GM23338 (cell line): ENCODE results near the gene SAMD13. TPM values are rescaled to one million over a fixed set of nuclear protein-coding genes. Genes with fewer than 3 reads are reported as not detected.

Source experiments
- ATAC-seq: fragments of 200-7000 bp; cut with Tn5 transposase; 3 replicates; pipeline ENCODE4 v1.9.1; 2020
- DNase-seq: peaks from one replicate; pipeline ENCODE4 v3.0.0-alpha.2; 2015; ENCODE audit warnings: low spot score
- H2AFZ ChIP-seq: fragments of 200-600 bp; sonication (generic); 2 replicates; pipeline ENCODE4 v1.8.0; 2016; ENCODE audit warnings: antibody characterized with exemption, mild to moderate bottlenecking, moderate library complexity
- H3F3A ChIP-seq: fragments of 200-600 bp; sonication (generic); replicated peaks from 2 replicates; pipeline ENCODE4 v1.8.0; 2017; ENCODE audit warnings: antibody characterized with exemption, mixed run types, low read depth
- H3K27ac ChIP-seq: fragments of 200-600 bp; sonication (generic); 2 replicates; pipeline ENCODE4 v1.6.1; 2016; ENCODE audit warnings: low read depth
- H3K27me3 ChIP-seq: fragments of 200-600 bp; sonication (generic); 2 replicates; pipeline ENCODE4 v1.8.0; 2016; ENCODE audit warnings: mild to moderate bottlenecking, mixed run types, moderate library complexity; ENCODE audit not compliant: insufficient read depth
- H3K36me3 ChIP-seq: fragments of 200-600 bp; sonication (generic); 2 replicates; pipeline ENCODE4 v1.8.0; 2016; ENCODE audit warnings: mild to moderate bottlenecking; ENCODE audit not compliant: insufficient read depth
- H3K4me1 ChIP-seq: fragments of 200-600 bp; sonication (generic); 2 replicates; pipeline ENCODE4 v1.8.0; 2016; ENCODE audit warnings: mild to moderate bottlenecking, moderate library complexity; ENCODE audit not compliant: insufficient read depth
- H3K4me2 ChIP-seq: fragments of 200-600 bp; sonication (generic); 2 replicates; pipeline ENCODE4 v1.7.1; 2017; ENCODE audit warnings: mixed run types
- H3K4me3 ChIP-seq: fragments of 200-600 bp; sonication (generic); 2 replicates; pipeline ENCODE4 v1.6.1; 2016; ENCODE audit warnings: mixed run types
- H3K79me2 ChIP-seq: fragments of 200-600 bp; sonication (generic); replicated peaks from 2 replicates; pipeline ENCODE4 v1.8.0; 2017; ENCODE audit warnings: mild to moderate bottlenecking; ENCODE audit not compliant: insufficient read depth
- H3K9me2 ChIP-seq: fragments of 200-600 bp; sonication (generic); 2 replicates; pipeline ENCODE4 v1.8.0; 2017; ENCODE audit not compliant: insufficient read depth
- H4K20me1 ChIP-seq: fragments of 200-600 bp; sonication (generic); replicated peaks from 2 replicates; pipeline ENCODE4 v1.8.0; 2017; ENCODE audit warnings: mild to moderate bottlenecking; ENCODE audit not compliant: insufficient read depth
- H3K27ac Mint-ChIP-seq: 2 replicates; pipeline ENCODE4 v1.8.0; 2020; ENCODE audit warnings: inconsistent platforms, mild to moderate bottlenecking, moderate library complexity, mixed read lengths
- H3K27me3 Mint-ChIP-seq: 3 replicates; pipeline ENCODE4 v1.8.0; 2022; ENCODE audit warnings: low read depth, mild to moderate bottlenecking, moderate library complexity, mixed read lengths, inconsistent platforms; ENCODE audit not compliant: insufficient read depth, poor library complexity
- H3K36me3 Mint-ChIP-seq: 3 replicates; pipeline ENCODE4 v1.8.0; 2021; ENCODE audit warnings: low read depth, mild to moderate bottlenecking, inconsistent platforms, moderate library complexity, mixed read lengths
- H3K4me1 Mint-ChIP-seq: 3 replicates; pipeline ENCODE4 v1.8.0; 2020; ENCODE audit warnings: mild to moderate bottlenecking, inconsistent platforms, mixed read lengths
- H3K4me3 Mint-ChIP-seq: 3 replicates; pipeline ENCODE4 v1.8.0; 2021; ENCODE audit warnings: moderate library complexity, mild to moderate bottlenecking, inconsistent platforms, mixed read lengths
- H3K9me3 Mint-ChIP-seq: 3 replicates; pipeline ENCODE4 v1.8.0; 2020; ENCODE audit warnings: moderate library complexity, mild to moderate bottlenecking, inconsistent platforms, mixed read lengths
- CREB1 ChIP-seq: fragments of 250-450 bp; sonication (Bioruptor Pico); IDR thresholded peaks from 2 replicates; pipeline ENCODE4 v1.5.0; 2020; ENCODE audit warnings: low read depth, mild to moderate bottlenecking, moderate library complexity
- EZH2 ChIP-seq: fragments of 200-600 bp; sonication (generic); IDR thresholded peaks from one replicate; pipeline ENCODE4 v1.8.0; 2017; ENCODE audit warnings: antibody characterized with exemption, mild to moderate bottlenecking, low read depth; ENCODE audit not compliant: unreplicated experiment
- EZH2phosphoT487 ChIP-seq: fragments of 200-600 bp; sonication (generic); IDR thresholded peaks from one replicate; pipeline ENCODE4 v1.8.1; 2018; ENCODE audit warnings: antibody characterized with exemption; ENCODE audit not compliant: unreplicated experiment
- JUNB ChIP-seq: IDR thresholded peaks from one replicate; pipeline ENCODE4 v1.6.1; 2016; ENCODE audit warnings: antibody characterized with exemption; ENCODE audit not compliant: unreplicated experiment
- NANOG ChIP-seq: IDR thresholded peaks from 2 replicates; pipeline ENCODE4 v1.6.1; 2016; ENCODE audit warnings: antibody characterized with exemption, borderline replicate concordance
- POLR2AphosphoS5 ChIP-seq: IDR thresholded peaks from 2 replicates; pipeline ENCODE4 v1.6.1; 2016; ENCODE audit warnings: antibody characterized with exemption, low read depth
- STAT1 ChIP-seq: IDR thresholded peaks from one replicate; pipeline ENCODE4 v1.6.1; 2016; ENCODE audit warnings: antibody characterized with exemption; ENCODE audit not compliant: unreplicated experiment
- ZNF114 ChIP-seq: fragments of 250-450 bp; sonication (Bioruptor Pico); IDR thresholded peaks from 2 replicates; pipeline ENCODE4 v1.5.0; 2020; ENCODE audit warnings: mild to moderate bottlenecking, moderate library complexity
- polyA plus RNA-seq: library from polyadenylated mRNA; unstranded; fragments of >200 nt; fragmentation: Nextera tagmentation; extraction: Ambion mirVana; gene quantifications from 2 replicates; pipeline ENCODE4 v1.2.1, GENCODE V29; 2016
- total RNA-seq: library from RNA; depleted of rRNA; stranded (reverse); fragments of >200 nt; shearing (Covaris generic); gene quantifications from 2 replicates; pipeline ENCODE4 v1.2.3, GENCODE V29; 2014
- TF ChIP-seq, protein P1 (sequence below), 2 experiments: fragments of 200-600 bp in 1 of 2; sonication (generic) in 1 of 2; conservative IDR thresholded peaks; 2 replicates each; pipeline versions ENCODE4 v1.5.1 to v1.6.1; 2016 to 2017; ENCODE audit warnings: antibody characterized with exemption in 2 of 2, low read depth in 2 of 2, mild to moderate bottlenecking in 2 of 2, moderate library complexity in 1 of 2
- TF ChIP-seq, protein P2 (sequence below): IDR thresholded peaks from 2 replicates; pipeline ENCODE4 v1.6.1; 2016; ENCODE audit warnings: antibody characterized with exemption
- TF ChIP-seq, protein P3 (sequence below): fragments of 250-450 bp; sonication (Bioruptor Pico); IDR thresholded peaks from 2 replicates; pipeline ENCODE4 v1.5.0; 2020; ENCODE audit warnings: mild to moderate bottlenecking, moderate library complexity

The SAMD13 gene
- total and polyA plus RNA-seq, 2 experiments from 2014 or later: 2.5 to 3.6 TPM

DNA sequence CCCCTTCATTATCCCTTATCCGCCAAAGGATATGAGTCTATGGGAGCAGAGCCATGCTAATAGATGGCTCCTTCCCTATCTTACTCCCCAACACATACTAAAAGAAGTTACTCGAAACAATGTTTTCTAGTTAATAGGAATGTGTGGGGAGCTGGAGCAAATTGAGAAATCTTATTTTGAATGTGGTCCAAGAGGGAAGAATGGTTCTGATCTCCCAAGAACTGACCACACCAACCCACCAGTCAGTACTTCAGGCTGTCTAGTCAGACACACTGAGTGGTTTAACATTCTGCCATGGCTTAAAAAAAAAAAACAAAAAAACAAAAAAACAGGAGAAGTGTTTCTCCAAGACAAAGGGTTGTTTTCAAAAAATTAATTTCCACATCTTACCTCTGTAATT lies 65.3 kb downstream of the SAMD13 start (continued):
- TF ChIP-seq EZH2phosphoT487 (no peak), EZH2 (no peak), CREB1 (no peak), STAT1 (no peak), ZNF114 (CRISPR knock-in tag) (no peak), NANOG (no peak)
- TF ChIP-seq, protein P1, sequence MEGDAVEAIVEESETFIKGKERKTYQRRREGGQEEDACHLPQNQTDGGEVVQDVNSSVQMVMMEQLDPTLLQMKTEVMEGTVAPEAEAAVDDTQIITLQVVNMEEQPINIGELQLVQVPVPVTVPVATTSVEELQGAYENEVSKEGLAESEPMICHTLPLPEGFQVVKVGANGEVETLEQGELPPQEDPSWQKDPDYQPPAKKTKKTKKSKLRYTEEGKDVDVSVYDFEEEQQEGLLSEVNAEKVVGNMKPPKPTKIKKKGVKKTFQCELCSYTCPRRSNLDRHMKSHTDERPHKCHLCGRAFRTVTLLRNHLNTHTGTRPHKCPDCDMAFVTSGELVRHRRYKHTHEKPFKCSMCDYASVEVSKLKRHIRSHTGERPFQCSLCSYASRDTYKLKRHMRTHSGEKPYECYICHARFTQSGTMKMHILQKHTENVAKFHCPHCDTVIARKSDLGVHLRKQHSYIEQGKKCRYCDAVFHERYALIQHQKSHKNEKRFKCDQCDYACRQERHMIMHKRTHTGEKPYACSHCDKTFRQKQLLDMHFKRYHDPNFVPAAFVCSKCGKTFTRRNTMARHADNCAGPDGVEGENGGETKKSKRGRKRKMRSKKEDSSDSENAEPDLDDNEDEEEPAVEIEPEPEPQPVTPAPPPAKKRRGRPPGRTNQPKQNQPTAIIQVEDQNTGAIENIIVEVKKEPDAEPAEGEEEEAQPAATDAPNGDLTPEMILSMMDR (conservative IDR thresholded peaks at IDR 0.05; ENCODE audit: low read depth in 2 of 2): no peak

DNA sequence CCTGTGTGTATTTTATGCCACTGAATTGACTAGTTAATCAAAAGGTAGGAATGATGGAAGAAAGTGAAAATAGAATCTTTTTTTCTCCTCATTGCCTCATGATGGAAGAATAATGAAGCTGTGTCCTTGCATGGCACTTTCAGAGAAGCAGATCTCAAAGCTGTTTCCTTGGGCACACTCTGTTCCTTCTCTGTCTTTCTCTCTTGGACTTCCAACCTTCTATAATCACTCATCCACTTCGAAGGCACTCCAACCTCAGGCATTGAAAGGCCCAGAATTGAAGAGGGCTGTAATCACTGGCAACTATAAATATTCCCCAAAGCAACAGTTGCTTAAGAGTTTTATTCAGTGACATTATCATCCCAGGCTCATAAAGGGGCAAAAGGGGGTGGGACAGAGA lies 65.7 kb downstream of the SAMD13 start:
- Histone ChIP-seq H3K27me3 (no peaks in the 10 kb centered on the region), H3K4me1 (no peaks in the 10 kb centered on the region), H3K9me2 (peaks cover 10% of the 10 kb centered on the region; the same call in 1 of the 2 replicates), H3F3A (no peaks in the 10 kb centered on the region), H2AFZ (no peak overlapping the region), H3K4me3 (no peak overlapping the region), H3K36me3 (no peaks in the 10 kb centered on the region), H3K27ac (no peak overlapping the region), H3K4me2 (no peak overlapping the region), H3K79me2 (no peaks in the 10 kb centered on the region), H4K20me1 (no peaks in the 10 kb centered on the region)
- Mint-ChIP-seq H3K4me3 (no peak overlapping the region), H3K9me3 (no peaks in the 10 kb centered on the region), H3K4me1 (no peaks in the 10 kb centered on the region), H3K36me3 (no peaks in the 10 kb centered on the region), H3K27ac (no peak overlapping the region), H3K27me3 (peaks cover 2% of the 10 kb centered on the region)
- no peak for ATAC-seq
- DNase-seq: no peak
- TF ChIP-seq CREB1 (no peak), ZNF114 (CRISPR knock-in tag) (no peak), NANOG (no peak), JUNB (no peak), POLR2AphosphoS5 (no peak), EZH2phosphoT487 (no peak)
- TF ChIP-seq, protein P2, sequence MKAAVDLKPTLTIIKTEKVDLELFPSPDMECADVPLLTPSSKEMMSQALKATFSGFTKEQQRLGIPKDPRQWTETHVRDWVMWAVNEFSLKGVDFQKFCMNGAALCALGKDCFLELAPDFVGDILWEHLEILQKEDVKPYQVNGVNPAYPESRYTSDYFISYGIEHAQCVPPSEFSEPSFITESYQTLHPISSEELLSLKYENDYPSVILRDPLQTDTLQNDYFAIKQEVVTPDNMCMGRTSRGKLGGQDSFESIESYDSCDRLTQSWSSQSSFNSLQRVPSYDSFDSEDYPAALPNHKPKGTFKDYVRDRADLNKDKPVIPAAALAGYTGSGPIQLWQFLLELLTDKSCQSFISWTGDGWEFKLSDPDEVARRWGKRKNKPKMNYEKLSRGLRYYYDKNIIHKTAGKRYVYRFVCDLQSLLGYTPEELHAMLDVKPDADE: no peak
- TF ChIP-seq, protein P3, sequence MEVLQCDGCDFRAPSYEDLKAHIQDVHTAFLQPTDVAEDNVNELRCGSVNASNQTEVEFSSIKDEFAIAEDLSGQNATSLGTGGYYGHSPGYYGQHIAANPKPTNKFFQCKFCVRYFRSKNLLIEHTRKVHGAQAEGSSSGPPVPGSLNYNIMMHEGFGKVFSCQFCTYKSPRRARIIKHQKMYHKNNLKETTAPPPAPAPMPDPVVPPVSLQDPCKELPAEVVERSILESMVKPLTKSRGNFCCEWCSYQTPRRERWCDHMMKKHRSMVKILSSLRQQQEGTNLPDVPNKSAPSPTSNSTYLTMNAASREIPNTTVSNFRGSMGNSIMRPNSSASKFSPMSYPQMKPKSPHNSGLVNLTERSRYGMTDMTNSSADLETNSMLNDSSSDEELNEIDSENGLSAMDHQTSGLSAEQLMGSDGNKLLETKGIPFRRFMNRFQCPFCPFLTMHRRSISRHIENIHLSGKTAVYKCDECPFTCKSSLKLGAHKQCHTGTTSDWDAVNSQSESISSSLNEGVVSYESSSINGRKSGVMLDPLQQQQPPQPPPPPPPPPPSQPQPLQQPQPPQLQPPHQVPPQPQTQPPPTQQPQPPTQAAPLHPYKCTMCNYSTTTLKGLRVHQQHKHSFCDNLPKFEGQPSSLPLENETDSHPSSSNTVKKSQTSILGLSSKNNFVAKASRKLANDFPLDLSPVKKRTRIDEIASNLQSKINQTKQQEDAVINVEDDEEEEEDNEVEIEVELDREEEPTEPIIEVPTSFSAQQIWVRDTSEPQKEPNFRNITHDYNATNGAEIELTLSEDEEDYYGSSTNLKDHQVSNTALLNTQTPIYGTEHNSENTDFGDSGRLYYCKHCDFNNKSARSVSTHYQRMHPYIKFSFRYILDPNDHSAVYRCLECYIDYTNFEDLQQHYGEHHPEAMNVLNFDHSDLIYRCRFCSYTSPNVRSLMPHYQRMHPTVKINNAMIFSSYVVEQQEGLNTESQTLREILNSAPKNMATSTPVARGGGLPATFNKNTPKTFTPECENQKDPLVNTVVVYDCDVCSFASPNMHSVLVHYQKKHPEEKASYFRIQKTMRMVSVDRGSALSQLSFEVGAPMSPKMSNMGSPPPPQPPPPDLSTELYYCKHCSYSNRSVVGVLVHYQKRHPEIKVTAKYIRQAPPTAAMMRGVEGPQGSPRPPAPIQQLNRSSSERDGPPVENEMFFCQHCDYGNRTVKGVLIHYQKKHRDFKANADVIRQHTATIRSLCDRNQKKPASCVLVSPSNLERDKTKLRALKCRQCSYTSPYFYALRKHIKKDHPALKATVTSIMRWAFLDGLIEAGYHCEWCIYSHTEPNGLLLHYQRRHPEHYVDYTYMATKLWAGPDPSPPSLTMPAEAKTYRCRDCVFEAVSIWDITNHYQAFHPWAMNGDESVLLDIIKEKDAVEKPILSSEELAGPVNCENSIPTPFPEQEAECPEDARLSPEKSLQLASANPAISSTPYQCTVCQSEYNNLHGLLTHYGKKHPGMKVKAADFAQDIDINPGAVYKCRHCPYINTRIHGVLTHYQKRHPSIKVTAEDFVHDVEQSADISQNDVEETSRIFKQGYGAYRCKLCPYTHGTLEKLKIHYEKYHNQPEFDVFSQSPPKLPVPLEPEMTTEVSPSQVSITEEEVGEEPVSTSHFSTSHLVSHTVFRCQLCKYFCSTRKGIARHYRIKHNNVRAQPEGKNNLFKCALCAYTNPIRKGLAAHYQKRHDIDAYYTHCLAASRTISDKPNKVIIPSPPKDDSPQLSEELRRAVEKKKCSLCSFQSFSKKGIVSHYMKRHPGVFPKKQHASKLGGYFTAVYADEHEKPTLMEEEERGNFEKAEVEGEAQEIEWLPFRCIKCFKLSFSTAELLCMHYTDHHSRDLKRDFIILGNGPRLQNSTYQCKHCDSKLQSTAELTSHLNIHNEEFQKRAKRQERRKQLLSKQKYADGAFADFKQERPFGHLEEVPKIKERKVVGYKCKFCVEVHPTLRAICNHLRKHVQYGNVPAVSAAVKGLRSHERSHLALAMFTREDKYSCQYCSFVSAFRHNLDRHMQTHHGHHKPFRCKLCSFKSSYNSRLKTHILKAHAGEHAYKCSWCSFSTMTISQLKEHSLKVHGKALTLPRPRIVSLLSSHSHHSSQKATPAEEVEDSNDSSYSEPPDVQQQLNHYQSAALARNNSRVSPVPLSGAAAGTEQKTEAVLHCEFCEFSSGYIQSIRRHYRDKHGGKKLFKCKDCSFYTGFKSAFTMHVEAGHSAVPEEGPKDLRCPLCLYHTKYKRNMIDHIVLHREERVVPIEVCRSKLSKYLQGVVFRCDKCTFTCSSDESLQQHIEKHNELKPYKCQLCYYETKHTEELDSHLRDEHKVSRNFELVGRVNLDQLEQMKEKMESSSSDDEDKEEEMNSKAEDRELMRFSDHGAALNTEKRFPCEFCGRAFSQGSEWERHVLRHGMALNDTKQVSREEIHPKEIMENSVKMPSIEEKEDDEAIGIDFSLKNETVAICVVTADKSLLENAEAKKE (CRISPR knock-in tag): no peak
- TF ChIP-seq, protein P1 (conservative IDR thresholded peaks at IDR 0.05; ENCODE audit: low read depth in 2 of 2): no peak
